Right ventricle myocardium inferior (tissue), 1 donor: ENCODE measurements around the gene PRELID2. TPM values are rescaled to one million over a fixed set of nuclear protein-coding genes. Genes with fewer than 3 reads are reported as not detected.
A peak's percentile ranks its signal among the peaks of the same experiment; 100 is the strongest.
"Not testable (repeated sequence)": the region's sequence is repeated elsewhere in the genome, so short reads cannot be mapped to it uniquely, and the experiment has no call there.

Source experiments
- ATAC-seq: fragments of 200-7000 bp; cut with Tn5 transposase; one replicate; pipeline ENCODE4 v1.9.1; 2020; ENCODE audit warnings: mild to moderate bottlenecking, moderate library complexity
- DNase-seq: peaks from one replicate; pipeline ENCODE4 v3.0.0; 2021; ENCODE audit errors: missing footprints
- intact Hi-C: fragments of 100-400 bp; cut with DNase I; formaldehyde crosslinking; loops from one replicate; pipeline ENCODE4 v1.11.0; 2022
- total RNA-seq: library from RNA; stranded (reverse); fragmentation: NEBNext Ultra II Directional; extraction: Animal tissue kit (Norgen Biotek cat#: 25700); gene quantifications from one replicate; pipeline ENCODE4 v1.2.1, GENCODE V29; 2021
- donor health status: DM: no; HTN: yes; CAD: no; lungs with severe emphysema.

Gene PRELID2
- total RNA-seq, 1 donor from 2014 or later: 33.2 TPM

- ATAC-seq (no peak), DNase-seq (no peak)
- intact Hi-C loops: no loop called here
Measured at GRCh38 chr5:145774442-145774841, 60.7 kb downstream of the PRELID2 start.

- ATAC-seq (no peak), DNase-seq (no peak)
- intact Hi-C loops: no loop called here
Measured at GRCh38 chr5:145772466-145772865, 62.7 kb downstream of the PRELID2 start.

GRCh38 chr5:145768863-145769262, 66.3 kb downstream of the PRELID2 start:
- DNase-seq (no peak), ATAC-seq (no peak)
- intact Hi-C loops: no loop called here

- DNase-seq: no peak
- intact Hi-C loops: no loop called here
- ATAC-seq: no peak
Measured at GRCh38 chr5:145764325-145764724, 70.8 kb downstream of the PRELID2 start.

- ATAC-seq (no peak), DNase-seq (no peak)
- intact Hi-C loops: no loop called here
Measured at GRCh38 chr5:145762833-145763232, 72.3 kb downstream of the PRELID2 start.

GRCh38 chr5:145761254-145761653, 73.9 kb downstream of the PRELID2 start:
- DNase-seq (no peak), ATAC-seq (no peak)
- intact Hi-C loops: no loop called here

- DNase-seq (no peak), ATAC-seq (no peak)
- intact Hi-C loops: no loop called here
Measured at GRCh38 chr5:145760660-145761059, 74.5 kb downstream of the PRELID2 start.

- no peak for ATAC-seq
- DNase-seq: no peak
- intact Hi-C loops: no loop called here
Measured at GRCh38 chr5:145752947-145753346, 82.2 kb downstream of the PRELID2 start.

GRCh38 chr5:145752534-145752933, 82.6 kb downstream of the PRELID2 start:
- DNase-seq (no peak), ATAC-seq (no peak)
- intact Hi-C loops: no loop called here

GRCh38 chr5:145750199-145750598, 84.9 kb downstream of the PRELID2 start:
- ATAC-seq (peak; percentile 84), DNase-seq (no peak)
- intact Hi-C loops: no loop called here

- ATAC-seq: peak; percentile 26
- intact Hi-C loops: no loop called here
Measured at GRCh38 chr5:145743396-145744061, 91.6 kb downstream of the PRELID2 start.

GRCh38 chr5:145739843-145740242, 95.3 kb downstream of the PRELID2 start:
- intact Hi-C loops: no loop called here
- no peak for DNase-seq
- no peak for ATAC-seq

More at GRCh38 chr5:145743396-145744061, 91.6 kb downstream of the PRELID2 start:
- no peak for DNase-seq

- DNase-seq: no peak
- intact Hi-C loops: no loop called here
- ATAC-seq: no peak
Measured at GRCh38 chr5:145738227-145738626, 96.9 kb downstream of the PRELID2 start.

- DNase-seq: no peak
- no peak for ATAC-seq
- intact Hi-C loops: no loop called here
Measured at GRCh38 chr5:145737578-145737977, 97.6 kb downstream of the PRELID2 start.

- DNase-seq, intact Hi-C loops, ATAC-seq: not testable (repeated sequence)
Measured at GRCh38 chr5:145729956-145730355, 105.2 kb downstream of the PRELID2 start.

GRCh38 chr5:145723516-145723915, 111.6 kb downstream of the PRELID2 start:
- intact Hi-C loops: no loop called here
- ATAC-seq: no peak
- DNase-seq: no peak

GRCh38 chr5:145718956-145719355, 116.2 kb downstream of the PRELID2 start:
- intact Hi-C loops: no loop called here
- ATAC-seq: no peak
- no peak for DNase-seq

- intact Hi-C loops: no loop called here
- DNase-seq (no peak), ATAC-seq (no peak)
Measured at GRCh38 chr5:145715412-145715811, 119.7 kb downstream of the PRELID2 start.

- ATAC-seq (no peak), DNase-seq (no peak)
- intact Hi-C loops: no loop called here
Measured at GRCh38 chr5:145712245-145712644, 122.9 kb downstream of the PRELID2 start.

GRCh38 chr5:145711417-145711816, 123.7 kb downstream of the PRELID2 start:
- DNase-seq: no peak
- intact Hi-C loops: no loop called here
- ATAC-seq: no peak
